GM12873 (cell line): ENCODE measurements around the gene LRP11.

Experiments used
- CTCF ChIP-seq: IDR thresholded peaks from 2 replicates; pipeline ENCODE4 v1.5.1; 2012; ENCODE audit warnings: low read depth, mild to moderate bottlenecking, moderate library complexity, low read length, control low read depth; ENCODE audit not compliant: insufficient read depth; ENCODE audit errors: missing control alignments

LRP11 gene

GRCh38 chr6:149856256-149856994, 7.7 kb downstream of the LRP11 start:
- TF ChIP-seq CTCF = no peak

GRCh38 chr6:149855741-149856140, 8.4 kb downstream of the LRP11 start:
- TF ChIP-seq CTCF = no peak

- no peak for TF ChIP-seq CTCF
Measured at GRCh38 chr6:149855040-149855654, 9.0 kb downstream of the LRP11 start.

GRCh38 chr6:149854532-149854931, 9.6 kb downstream of the LRP11 start:
- TF ChIP-seq CTCF = no peak

GRCh38 chr6:149852881-149853280, 11.3 kb downstream of the LRP11 start:
- no peak for TF ChIP-seq CTCF

- no peak for TF ChIP-seq CTCF
Measured at GRCh38 chr6:149852180-149852579, 12.0 kb downstream of the LRP11 start.

GRCh38 chr6:149851461-149852110, 12.6 kb downstream of the LRP11 start:
- no peak for TF ChIP-seq CTCF
